SK-N-SH treated with all-trans-retinoic acid at 6 μM for 48 hours (cell line): ENCODE measurements around the gene MPV17.
A peak's percentile ranks its signal among the peaks of the same experiment; 100 is the strongest.

Source experiments
- ATAC-seq: fragments of 200-7000 bp; cut with Tn5 transposase; 3 replicates; pipeline ENCODE4 v1.9.1; 2020; ENCODE audit warnings: mild to moderate bottlenecking, moderate library complexity
- ARNTL ChIP-seq: fragments of 450-650 bp; formaldehyde crosslinking; IDR thresholded peaks from 2 replicates; pipeline ENCODE4 v1.5.0; 2020; ENCODE audit warnings: low read depth, mild to moderate bottlenecking, moderate library complexity, borderline replicate concordance
- BACH2 ChIP-seq: fragments of 250-450 bp; sonication (Bioruptor Pico); IDR thresholded peaks from 2 replicates; pipeline ENCODE4 v1.9.0; 2021; ENCODE audit warnings: mild to moderate bottlenecking, borderline replicate concordance
- CSDC2 ChIP-seq: fragments of 250-450 bp; sonication (Bioruptor Pico); IDR thresholded peaks from 2 replicates; pipeline ENCODE4 v1.5.0; 2020; ENCODE audit warnings: mild to moderate bottlenecking, moderate library complexity
- ESRRG ChIP-seq: fragments of 250-450 bp; sonication (Bioruptor Pico); IDR thresholded peaks from 2 replicates; pipeline ENCODE4 v1.6.1; 2021; ENCODE audit warnings: mild to moderate bottlenecking
- GLIS3 ChIP-seq: fragments of 250-450 bp; sonication (Bioruptor Pico); IDR thresholded peaks from 2 replicates; pipeline ENCODE4 v1.5.0; 2020; ENCODE audit warnings: mild to moderate bottlenecking, moderate library complexity
- ISL1 ChIP-seq: fragments of 250-450 bp; sonication (Bioruptor Pico); IDR thresholded peaks from 2 replicates; pipeline ENCODE4 v2.1.2; 2022; ENCODE audit warnings: mild to moderate bottlenecking, moderate library complexity
- RARB ChIP-seq: fragments of 250-450 bp; sonication (Bioruptor Pico); IDR thresholded peaks from 2 replicates; pipeline ENCODE4 v1.8.0; 2021; ENCODE audit warnings: mild to moderate bottlenecking, moderate library complexity
- SNAI2 ChIP-seq: fragments of 250-450 bp; sonication (Bioruptor Pico); IDR thresholded peaks from 2 replicates; pipeline ENCODE4 v1.5.0; 2020; ENCODE audit warnings: mild to moderate bottlenecking, moderate library complexity
- TCF4 ChIP-seq: fragments of 250-450 bp; sonication (Bioruptor Pico); IDR thresholded peaks from 2 replicates; pipeline ENCODE4 v1.8.0; 2021; ENCODE audit warnings: mild to moderate bottlenecking, moderate library complexity, borderline replicate concordance
- TOX ChIP-seq: fragments of 250-450 bp; sonication (Bioruptor Pico); IDR thresholded peaks from 2 replicates; pipeline ENCODE4 v1.8.0; 2021; ENCODE audit warnings: mild to moderate bottlenecking, moderate library complexity, borderline replicate concordance
- ZC3H10 ChIP-seq: fragments of 250-450 bp; sonication (Bioruptor Pico); IDR thresholded peaks from 2 replicates; pipeline ENCODE4 v1.5.1; 2021; ENCODE audit warnings: mild to moderate bottlenecking, moderate library complexity
- ZFP3 ChIP-seq: fragments of 250-450 bp; sonication (Bioruptor Pico); IDR thresholded peaks from 2 replicates; pipeline ENCODE4 v1.5.0; 2020; ENCODE audit warnings: mild to moderate bottlenecking, moderate library complexity
- ZFP30 ChIP-seq: fragments of 450-650 bp; formaldehyde crosslinking; IDR thresholded peaks from 2 replicates; pipeline ENCODE4 v1.5.0; 2022; ENCODE audit warnings: mild to moderate bottlenecking, moderate library complexity
- ZNF565 ChIP-seq: fragments of 450-650 bp; formaldehyde crosslinking; conservative IDR thresholded peaks from 2 replicates; pipeline ENCODE4 v1.5.0; 2020; ENCODE audit warnings: low read depth, mild to moderate bottlenecking, moderate library complexity
- TF ChIP-seq, protein P1 (sequence below): fragments of 250-450 bp; sonication (Bioruptor Pico); IDR thresholded peaks from 2 replicates; pipeline ENCODE4 v1.5.1; 2020; ENCODE audit warnings: low read depth, mild to moderate bottlenecking, moderate library complexity
- TF ChIP-seq, protein P2 (sequence below): fragments of 250-450 bp; sonication (Bioruptor Pico); IDR thresholded peaks from 2 replicates; pipeline ENCODE4 v1.5.0; 2020; ENCODE audit warnings: mild to moderate bottlenecking, moderate library complexity
- TF ChIP-seq, protein P3 (sequence below): fragments of 250-450 bp; sonication (Bioruptor Pico); IDR thresholded peaks from 2 replicates; pipeline ENCODE4 v1.8.0; 2021; ENCODE audit warnings: low read depth, mild to moderate bottlenecking, moderate library complexity, borderline replicate concordance
- TF ChIP-seq, protein P4 (sequence below): fragments of 250-450 bp; sonication (Bioruptor Pico); IDR thresholded peaks from 2 replicates; pipeline ENCODE4 v1.5.1; 2021; ENCODE audit warnings: mild to moderate bottlenecking, moderate library complexity
- TF ChIP-seq, protein P5 (sequence below): fragments of 250-450 bp; sonication (Bioruptor Pico); IDR thresholded peaks from 2 replicates; pipeline ENCODE4 v1.8.0; 2020; ENCODE audit warnings: mild to moderate bottlenecking, moderate library complexity, borderline replicate concordance

The MPV17 gene

DNA sequence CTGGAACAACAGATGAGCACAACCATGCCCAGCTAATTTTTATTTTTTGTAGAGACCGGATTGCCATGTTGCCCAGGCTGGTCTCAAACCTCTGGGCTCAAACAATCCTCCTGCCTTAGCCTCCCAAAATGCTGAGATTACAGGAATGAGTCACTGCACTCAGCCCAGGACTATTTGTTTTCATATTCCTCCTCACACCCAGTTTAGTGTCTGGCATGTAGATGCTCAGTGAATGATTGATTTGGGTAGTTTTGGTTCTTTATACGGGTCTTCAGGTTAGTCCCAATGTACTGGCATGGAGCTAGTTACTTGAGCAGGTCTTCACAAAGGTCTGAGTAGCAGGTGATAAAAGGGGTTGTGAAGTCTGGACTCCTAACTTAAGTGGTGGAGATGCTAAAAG lies 41.0 kb upstream of the MPV17 start:
- TF ChIP-seq BACH2 (CRISPR knock-in tag) (no peak), ESRRG (CRISPR knock-in tag) (no peak), ZFP30 (no peak), ZNF565 (CRISPR knock-in tag) (no peak), TOX (CRISPR knock-in tag) (no peak), ZFP3 (CRISPR knock-in tag) (no peak), CSDC2 (no peak), GLIS3 (CRISPR knock-in tag) (no peak)
- TF ChIP-seq, protein P1, sequence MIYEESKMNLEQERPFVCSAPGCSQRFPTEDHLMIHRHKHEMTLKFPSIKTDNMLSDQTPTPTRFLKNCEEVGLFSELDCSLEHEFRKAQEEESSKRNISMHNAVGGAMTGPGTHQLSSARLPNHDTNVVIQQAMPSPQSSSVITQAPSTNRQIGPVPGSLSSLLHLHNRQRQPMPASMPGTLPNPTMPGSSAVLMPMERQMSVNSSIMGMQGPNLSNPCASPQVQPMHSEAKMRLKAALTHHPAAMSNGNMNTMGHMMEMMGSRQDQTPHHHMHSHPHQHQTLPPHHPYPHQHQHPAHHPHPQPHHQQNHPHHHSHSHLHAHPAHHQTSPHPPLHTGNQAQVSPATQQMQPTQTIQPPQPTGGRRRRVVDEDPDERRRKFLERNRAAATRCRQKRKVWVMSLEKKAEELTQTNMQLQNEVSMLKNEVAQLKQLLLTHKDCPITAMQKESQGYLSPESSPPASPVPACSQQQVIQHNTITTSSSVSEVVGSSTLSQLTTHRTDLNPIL (CRISPR knock-in tag) = no peak
- TF ChIP-seq, all 23 proteins: peak for 0
- no peak for ATAC-seq

DNA sequence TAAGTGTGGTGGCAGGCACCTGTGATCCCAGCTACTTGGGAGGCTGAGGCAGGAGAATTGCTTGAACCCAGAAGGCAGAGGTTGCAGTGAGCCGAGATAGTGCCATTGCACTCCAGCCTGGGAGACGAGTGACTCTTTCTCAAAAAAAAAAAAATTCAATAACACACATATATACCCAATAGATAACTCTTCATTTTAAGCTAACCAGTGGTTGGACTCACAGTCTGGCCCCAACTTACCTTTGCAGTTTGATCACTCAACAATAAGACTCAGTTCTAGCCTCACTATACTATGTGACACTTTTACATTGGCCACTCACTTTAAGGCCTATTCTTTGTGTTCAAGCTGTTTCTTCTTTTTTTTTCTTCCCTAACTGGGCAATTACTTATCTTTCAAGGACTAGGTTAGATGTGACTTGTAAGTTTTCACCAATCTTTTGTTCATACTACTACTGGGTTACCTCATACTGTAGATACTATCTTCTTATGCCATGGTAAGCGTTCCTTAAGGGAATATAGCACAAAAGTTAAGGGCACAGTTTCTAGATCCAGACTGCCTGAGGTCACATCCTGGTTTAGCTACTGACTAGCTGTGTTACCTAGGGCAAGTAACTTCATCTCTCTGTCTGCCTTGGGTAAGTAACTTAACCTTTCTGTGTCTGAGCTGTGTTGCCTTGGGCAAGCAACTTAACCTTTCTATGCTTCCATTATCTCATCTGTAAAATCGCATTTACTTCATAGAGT lies 40.0 kb upstream of the MPV17 start:
- TF ChIP-seq, protein P2, sequence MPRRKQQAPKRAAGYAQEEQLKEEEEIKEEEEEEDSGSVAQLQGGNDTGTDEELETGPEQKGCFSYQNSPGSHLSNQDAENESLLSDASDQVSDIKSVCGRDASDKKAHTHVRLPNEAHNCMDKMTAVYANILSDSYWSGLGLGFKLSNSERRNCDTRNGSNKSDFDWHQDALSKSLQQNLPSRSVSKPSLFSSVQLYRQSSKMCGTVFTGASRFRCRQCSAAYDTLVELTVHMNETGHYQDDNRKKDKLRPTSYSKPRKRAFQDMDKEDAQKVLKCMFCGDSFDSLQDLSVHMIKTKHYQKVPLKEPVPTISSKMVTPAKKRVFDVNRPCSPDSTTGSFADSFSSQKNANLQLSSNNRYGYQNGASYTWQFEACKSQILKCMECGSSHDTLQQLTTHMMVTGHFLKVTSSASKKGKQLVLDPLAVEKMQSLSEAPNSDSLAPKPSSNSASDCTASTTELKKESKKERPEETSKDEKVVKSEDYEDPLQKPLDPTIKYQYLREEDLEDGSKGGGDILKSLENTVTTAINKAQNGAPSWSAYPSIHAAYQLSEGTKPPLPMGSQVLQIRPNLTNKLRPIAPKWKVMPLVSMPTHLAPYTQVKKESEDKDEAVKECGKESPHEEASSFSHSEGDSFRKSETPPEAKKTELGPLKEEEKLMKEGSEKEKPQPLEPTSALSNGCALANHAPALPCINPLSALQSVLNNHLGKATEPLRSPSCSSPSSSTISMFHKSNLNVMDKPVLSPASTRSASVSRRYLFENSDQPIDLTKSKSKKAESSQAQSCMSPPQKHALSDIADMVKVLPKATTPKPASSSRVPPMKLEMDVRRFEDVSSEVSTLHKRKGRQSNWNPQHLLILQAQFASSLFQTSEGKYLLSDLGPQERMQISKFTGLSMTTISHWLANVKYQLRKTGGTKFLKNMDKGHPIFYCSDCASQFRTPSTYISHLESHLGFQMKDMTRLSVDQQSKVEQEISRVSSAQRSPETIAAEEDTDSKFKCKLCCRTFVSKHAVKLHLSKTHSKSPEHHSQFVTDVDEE (CRISPR knock-in tag) = no peak
- TF ChIP-seq, protein P3, sequence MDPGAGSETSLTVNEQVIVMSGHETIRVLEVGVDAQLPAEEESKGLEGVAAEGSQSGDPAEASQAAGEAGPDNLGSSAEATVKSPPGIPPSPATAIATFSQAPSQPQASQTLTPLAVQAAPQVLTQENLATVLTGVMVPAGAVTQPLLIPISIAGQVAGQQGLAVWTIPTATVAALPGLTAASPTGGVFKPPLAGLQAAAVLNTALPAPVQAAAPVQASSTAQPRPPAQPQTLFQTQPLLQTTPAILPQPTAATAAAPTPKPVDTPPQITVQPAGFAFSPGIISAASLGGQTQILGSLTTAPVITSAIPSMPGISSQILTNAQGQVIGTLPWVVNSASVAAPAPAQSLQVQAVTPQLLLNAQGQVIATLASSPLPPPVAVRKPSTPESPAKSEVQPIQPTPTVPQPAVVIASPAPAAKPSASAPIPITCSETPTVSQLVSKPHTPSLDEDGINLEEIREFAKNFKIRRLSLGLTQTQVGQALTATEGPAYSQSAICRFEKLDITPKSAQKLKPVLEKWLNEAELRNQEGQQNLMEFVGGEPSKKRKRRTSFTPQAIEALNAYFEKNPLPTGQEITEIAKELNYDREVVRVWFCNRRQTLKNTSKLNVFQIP (CRISPR knock-in tag) = no peak
- no peak for TF ChIP-seq ESRRG (CRISPR knock-in tag)
- TF ChIP-seq, protein P4, sequence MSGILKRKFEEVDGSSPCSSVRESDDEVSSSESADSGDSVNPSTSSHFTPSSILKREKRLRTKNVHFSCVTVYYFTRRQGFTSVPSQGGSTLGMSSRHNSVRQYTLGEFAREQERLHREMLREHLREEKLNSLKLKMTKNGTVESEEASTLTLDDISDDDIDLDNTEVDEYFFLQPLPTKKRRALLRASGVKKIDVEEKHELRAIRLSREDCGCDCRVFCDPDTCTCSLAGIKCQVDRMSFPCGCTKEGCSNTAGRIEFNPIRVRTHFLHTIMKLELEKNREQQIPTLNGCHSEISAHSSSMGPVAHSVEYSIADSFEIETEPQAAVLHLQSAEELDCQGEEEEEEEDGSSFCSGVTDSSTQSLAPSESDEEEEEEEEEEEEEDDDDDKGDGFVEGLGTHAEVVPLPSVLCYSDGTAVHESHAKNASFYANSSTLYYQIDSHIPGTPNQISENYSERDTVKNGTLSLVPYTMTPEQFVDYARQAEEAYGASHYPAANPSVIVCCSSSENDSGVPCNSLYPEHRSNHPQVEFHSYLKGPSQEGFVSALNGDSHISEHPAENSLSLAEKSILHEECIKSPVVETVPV (CRISPR knock-in tag) = no peak
- TF ChIP-seq SNAI2 (CRISPR knock-in tag) = no peak
- TF ChIP-seq ARNTL = no peak
- TF ChIP-seq ZC3H10 (CRISPR knock-in tag) = no peak
- TF ChIP-seq CSDC2 = no peak
- no peak for TF ChIP-seq TCF4 (CRISPR knock-in tag)
- TF ChIP-seq, protein P5, sequence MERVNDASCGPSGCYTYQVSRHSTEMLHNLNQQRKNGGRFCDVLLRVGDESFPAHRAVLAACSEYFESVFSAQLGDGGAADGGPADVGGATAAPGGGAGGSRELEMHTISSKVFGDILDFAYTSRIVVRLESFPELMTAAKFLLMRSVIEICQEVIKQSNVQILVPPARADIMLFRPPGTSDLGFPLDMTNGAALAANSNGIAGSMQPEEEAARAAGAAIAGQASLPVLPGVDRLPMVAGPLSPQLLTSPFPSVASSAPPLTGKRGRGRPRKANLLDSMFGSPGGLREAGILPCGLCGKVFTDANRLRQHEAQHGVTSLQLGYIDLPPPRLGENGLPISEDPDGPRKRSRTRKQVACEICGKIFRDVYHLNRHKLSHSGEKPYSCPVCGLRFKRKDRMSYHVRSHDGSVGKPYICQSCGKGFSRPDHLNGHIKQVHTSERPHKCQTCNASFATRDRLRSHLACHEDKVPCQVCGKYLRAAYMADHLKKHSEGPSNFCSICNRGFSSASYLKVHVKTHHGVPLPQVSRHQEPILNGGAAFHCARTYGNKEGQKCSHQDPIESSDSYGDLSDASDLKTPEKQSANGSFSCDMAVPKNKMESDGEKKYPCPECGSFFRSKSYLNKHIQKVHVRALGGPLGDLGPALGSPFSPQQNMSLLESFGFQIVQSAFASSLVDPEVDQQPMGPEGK = no peak
- no peak for TF ChIP-seq ZFP3 (CRISPR knock-in tag)
- TF ChIP-seq TOX (CRISPR knock-in tag) = no peak
- ATAC-seq = no peak; the same call in 2 of the 3 replicates

DNA sequence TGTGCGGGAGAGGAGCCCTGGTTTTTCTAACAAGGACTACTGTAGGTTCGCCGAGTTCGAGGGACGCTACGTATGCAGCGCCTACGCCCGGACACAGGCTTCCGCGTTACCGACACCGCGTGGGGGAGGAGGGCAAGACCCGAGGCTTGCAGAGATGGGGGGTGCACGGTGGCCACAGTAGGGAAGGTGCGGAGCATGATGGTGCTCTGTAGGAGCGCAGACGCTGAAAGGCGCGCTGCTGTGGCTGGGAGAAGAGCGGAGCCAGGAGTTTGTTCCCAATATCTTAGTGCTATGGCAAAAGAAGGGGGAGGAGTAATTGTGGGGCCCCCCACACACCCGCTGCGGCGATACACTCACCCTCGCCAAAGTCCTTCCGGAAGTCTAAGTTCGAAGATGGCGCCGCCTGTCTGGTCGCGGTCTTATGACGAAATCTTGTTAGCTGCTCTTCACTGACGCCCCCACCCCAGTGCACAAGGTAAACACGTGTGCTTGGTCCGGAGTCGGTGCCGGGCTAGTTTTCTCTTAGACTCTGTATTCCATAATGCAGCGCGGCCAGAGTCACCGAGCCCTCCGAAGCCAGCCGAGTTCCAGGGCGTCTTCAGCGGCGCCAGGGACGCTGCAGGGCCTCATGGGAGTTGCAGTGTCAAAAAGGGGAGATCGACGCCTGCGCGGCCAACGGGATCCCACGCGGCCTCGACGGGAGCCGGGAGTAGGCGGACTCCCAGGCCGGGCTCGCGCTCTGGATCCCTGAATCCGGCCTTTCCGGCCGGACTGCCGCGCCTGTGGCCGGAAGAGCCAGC lies 33.7 kb upstream of the MPV17 start, which contains the start of gene GTF3C2:
TSS of gene GTF3C2 (minus strand) at position 383 of the 800 bp plus-strand sequence. CDS start 13,210 bp downstream, outside the sequence.
- peak; percentile 94 for ATAC-seq
- TF ChIP-seq ARNTL = no peak
- no peak for TF ChIP-seq TOX (CRISPR knock-in tag)
- TF ChIP-seq, protein P2 (CRISPR knock-in tag) = 0 out of 2 replicates have a peak, but pooled peaks have one; percentile 34
- TF ChIP-seq, protein P5 = peak; percentile 96; the same call in 1 of the 2 replicates
- TF ChIP-seq ISL1 (CRISPR knock-in tag) = no peak
- no peak for TF ChIP-seq RARB (CRISPR knock-in tag)
- peak; percentile 23; the same call in 1 of the 2 replicates for TF ChIP-seq TCF4 (CRISPR knock-in tag)
- TF ChIP-seq, protein P4 (CRISPR knock-in tag) = no peak
